PC-9 (cell line): ENCODE data around the gene LUC7L.

ENCODE experiments used
- EZH2 ChIP-seq: fragments of 200-600 bp; sonication (generic); IDR thresholded peaks from 2 replicates; pipeline ENCODE4 v1.8.0; 2017; ENCODE audit warnings: antibody characterized with exemption, low read depth
- TF ChIP-seq, protein P1 (sequence below): fragments of 200-600 bp; sonication (generic); conservative IDR thresholded peaks from 2 replicates; pipeline ENCODE4 v1.6.1; 2017; ENCODE audit warnings: mixed run types, antibody characterized with exemption, mild to moderate bottlenecking, moderate library complexity

DNA sequence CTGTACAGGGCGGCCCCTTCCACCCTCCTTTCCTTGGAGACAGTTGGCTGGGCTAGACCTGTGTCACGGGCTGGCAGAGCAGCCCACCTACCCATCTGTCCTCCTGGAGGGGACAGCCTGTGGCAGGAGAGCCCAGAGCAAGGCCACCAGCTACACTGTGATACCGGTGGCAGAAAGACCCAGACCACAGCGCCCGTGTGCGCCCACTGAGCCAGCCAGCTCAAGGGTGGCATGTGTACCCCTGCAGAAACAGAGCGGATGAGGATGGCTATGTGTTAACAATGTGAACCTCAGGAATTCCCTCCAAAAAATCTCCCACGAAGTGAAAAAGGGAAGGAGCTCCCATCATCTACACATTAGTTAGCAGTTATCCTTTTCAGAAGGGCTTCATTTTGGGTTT is 41.9 kb downstream of the LUC7L start:
- TF ChIP-seq, protein P1, sequence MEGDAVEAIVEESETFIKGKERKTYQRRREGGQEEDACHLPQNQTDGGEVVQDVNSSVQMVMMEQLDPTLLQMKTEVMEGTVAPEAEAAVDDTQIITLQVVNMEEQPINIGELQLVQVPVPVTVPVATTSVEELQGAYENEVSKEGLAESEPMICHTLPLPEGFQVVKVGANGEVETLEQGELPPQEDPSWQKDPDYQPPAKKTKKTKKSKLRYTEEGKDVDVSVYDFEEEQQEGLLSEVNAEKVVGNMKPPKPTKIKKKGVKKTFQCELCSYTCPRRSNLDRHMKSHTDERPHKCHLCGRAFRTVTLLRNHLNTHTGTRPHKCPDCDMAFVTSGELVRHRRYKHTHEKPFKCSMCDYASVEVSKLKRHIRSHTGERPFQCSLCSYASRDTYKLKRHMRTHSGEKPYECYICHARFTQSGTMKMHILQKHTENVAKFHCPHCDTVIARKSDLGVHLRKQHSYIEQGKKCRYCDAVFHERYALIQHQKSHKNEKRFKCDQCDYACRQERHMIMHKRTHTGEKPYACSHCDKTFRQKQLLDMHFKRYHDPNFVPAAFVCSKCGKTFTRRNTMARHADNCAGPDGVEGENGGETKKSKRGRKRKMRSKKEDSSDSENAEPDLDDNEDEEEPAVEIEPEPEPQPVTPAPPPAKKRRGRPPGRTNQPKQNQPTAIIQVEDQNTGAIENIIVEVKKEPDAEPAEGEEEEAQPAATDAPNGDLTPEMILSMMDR = no peak
- no peak for TF ChIP-seq EZH2
